Sigmoid colon (tissue), 4 donors: ENCODE data around the gene SFMBT1.

Source experiments
- EP300 ChIP-seq, 4 donors: sonication (generic); formaldehyde crosslinking; IDR thresholded peaks; one replicate each; pipeline ENCODE4 v1.6.1; 2017; ENCODE audit warnings: antibody characterized with exemption in 4 of 4
- POLR2A ChIP-seq, 2 donors: fragments of 450-650 bp; IDR thresholded peaks; one replicate each; pipeline ENCODE4 v1.6.1; 2016; ENCODE audit warnings: antibody characterized with exemption in 2 of 2, mild to moderate bottlenecking in 2 of 2, moderate library complexity in 2 of 2
- TF ChIP-seq, protein P1 (sequence below), 4 experiments: fragments of 450-650 bp in 3 of 4; fragments of 200-600 bp in 1 of 4; IDR thresholded peaks; one replicate each; pipeline ENCODE4 v1.5.1; 2016 to 2019; ENCODE audit warnings: antibody characterized with exemption in 4 of 4, mild to moderate bottlenecking in 3 of 4, moderate library complexity in 2 of 4

DNA sequence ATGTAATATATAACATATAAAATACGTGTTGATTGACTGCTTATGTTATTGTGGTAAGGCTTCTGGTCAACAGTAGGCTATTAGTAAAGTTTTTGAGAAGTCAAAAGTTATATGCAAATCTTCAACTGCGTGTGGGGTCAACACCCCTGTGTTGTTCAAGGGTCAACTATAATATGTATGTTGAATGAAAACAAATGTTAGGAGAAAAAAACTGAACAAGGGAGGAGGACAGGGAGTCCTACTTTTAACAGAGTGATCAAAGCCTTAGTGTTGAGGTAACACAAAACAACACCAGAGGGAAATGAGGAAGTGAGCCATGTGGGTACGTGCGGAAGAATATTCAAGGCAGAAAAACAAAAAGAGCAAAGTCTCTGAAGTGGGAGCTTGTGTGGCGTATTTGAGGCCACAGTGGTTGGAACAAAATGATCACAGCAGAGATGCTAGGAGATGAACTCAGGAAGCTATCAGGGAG, 62.5 kb downstream of the SFMBT1 start:
- TF ChIP-seq, protein P1, sequence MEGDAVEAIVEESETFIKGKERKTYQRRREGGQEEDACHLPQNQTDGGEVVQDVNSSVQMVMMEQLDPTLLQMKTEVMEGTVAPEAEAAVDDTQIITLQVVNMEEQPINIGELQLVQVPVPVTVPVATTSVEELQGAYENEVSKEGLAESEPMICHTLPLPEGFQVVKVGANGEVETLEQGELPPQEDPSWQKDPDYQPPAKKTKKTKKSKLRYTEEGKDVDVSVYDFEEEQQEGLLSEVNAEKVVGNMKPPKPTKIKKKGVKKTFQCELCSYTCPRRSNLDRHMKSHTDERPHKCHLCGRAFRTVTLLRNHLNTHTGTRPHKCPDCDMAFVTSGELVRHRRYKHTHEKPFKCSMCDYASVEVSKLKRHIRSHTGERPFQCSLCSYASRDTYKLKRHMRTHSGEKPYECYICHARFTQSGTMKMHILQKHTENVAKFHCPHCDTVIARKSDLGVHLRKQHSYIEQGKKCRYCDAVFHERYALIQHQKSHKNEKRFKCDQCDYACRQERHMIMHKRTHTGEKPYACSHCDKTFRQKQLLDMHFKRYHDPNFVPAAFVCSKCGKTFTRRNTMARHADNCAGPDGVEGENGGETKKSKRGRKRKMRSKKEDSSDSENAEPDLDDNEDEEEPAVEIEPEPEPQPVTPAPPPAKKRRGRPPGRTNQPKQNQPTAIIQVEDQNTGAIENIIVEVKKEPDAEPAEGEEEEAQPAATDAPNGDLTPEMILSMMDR (IDR thresholded peaks at IDR 0.05), result no peak
- no peak for TF ChIP-seq POLR2A (IDR thresholded peaks at IDR 0.05)
- TF ChIP-seq EP300 (IDR thresholded peaks at IDR 0.05), result no peak
